ENCODE measurements around the gene HOXB7.

DNA sequence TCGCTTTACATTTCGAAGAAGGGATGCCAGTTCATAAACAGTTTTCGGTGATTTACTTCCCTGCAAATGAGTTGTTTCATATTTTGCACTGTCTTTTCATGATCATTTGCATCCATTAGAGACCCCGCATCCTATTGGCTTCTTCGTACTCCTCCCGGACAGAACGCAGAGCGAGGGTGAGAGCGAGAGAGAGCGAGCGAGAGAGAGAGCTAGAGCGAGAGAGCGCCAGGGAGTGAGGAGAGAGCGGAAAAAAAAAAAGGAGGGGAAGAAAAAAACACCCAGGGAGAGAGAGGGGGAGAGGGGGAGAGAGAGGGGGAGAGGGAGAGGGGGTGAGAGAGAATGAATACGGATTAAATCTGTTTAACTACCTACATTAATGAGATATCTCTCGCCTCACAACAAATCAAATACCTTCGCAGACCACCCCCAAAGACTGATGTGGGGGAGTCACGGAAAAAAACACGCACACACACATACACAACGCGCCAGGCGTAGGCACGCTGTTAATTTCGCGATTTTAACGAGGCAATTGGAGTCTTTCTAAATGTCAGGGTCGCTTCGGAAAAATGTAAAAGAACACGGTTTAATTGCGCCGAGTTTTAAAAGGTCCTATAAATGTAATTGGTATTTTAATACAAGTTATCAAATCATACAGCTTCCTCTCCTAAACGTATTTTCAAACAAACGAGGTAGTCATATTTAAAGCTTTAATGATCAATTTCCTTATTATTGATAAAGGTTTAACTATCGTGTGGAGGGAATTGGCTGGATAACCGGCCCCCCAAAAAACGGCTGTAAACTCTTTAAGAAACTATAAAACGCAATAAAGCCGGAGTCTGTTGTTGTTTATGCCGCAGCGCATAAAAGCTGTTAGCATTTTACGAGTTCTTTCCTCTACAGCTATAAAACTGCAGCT lies 4.5 kb upstream of the HOXB7 start, which contains the start of gene HOXB8:
- TF ChIP-seq, protein P1, sequence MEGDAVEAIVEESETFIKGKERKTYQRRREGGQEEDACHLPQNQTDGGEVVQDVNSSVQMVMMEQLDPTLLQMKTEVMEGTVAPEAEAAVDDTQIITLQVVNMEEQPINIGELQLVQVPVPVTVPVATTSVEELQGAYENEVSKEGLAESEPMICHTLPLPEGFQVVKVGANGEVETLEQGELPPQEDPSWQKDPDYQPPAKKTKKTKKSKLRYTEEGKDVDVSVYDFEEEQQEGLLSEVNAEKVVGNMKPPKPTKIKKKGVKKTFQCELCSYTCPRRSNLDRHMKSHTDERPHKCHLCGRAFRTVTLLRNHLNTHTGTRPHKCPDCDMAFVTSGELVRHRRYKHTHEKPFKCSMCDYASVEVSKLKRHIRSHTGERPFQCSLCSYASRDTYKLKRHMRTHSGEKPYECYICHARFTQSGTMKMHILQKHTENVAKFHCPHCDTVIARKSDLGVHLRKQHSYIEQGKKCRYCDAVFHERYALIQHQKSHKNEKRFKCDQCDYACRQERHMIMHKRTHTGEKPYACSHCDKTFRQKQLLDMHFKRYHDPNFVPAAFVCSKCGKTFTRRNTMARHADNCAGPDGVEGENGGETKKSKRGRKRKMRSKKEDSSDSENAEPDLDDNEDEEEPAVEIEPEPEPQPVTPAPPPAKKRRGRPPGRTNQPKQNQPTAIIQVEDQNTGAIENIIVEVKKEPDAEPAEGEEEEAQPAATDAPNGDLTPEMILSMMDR (IDR thresholded peaks at IDR 0.05) = no peak
- no peak for TF ChIP-seq POLR2A (IDR thresholded peaks at IDR 0.05)
